ENCODE measurements around the gene ASB7.

GRCh38 chr15:100671858-100672543 lies 69.6 kb downstream of the ASB7 start:
- TF ChIP-seq CTCF (IDR thresholded peaks at IDR 0.05; ENCODE audit: low read depth, low read length) (peak; percentile 46), MAX (IDR thresholded peaks at IDR 0.05; ENCODE audit: low read depth, low read length) (no peak), POLR2A (IDR thresholded peaks at IDR 0.05; ENCODE audit: extremely low read depth, insufficient read length) (no peak)

Measured in NB4 (cell line).